Daoy (cell line): ENCODE data around the gene RAB38. TPM values are rescaled to one million over a fixed set of nuclear protein-coding genes. Genes with fewer than 3 reads are reported as not detected.

Experiments used
- DNase-seq: peaks from one replicate; pipeline ENCODE4 v3.0.0-alpha.2; 2015; ENCODE audit warnings: low read depth
- total RNA-seq: library from RNA; depleted of rRNA; stranded (reverse); fragments of >200 nt; shearing (Covaris generic); gene quantifications from 2 replicates; pipeline ENCODE4 v1.2.3, GENCODE V29; 2014

Gene RAB38
- total RNA-seq, 1 experiment from 2014 or later, result 3.9 TPM

- no peak for DNase-seq
Observed at GRCh38 chr11:88169881-88170280, 5.4 kb downstream of the RAB38 start.

GRCh38 chr11:88169471-88169870, 5.8 kb downstream of the RAB38 start:
- DNase-seq, result no peak

GRCh38 chr11:88167853-88168252, 7.4 kb downstream of the RAB38 start:
- DNase-seq, result no peak

GRCh38 chr11:88164806-88165585, 10.2 kb downstream of the RAB38 start:
- DNase-seq, result no peak

- DNase-seq, result no peak
Observed at GRCh38 chr11:88164320-88164719, 10.9 kb downstream of the RAB38 start.

- no peak for DNase-seq
Observed at GRCh38 chr11:88158081-88158480, 17.2 kb downstream of the RAB38 start.

GRCh38 chr11:88157370-88157769, 17.9 kb downstream of the RAB38 start:
- no peak for DNase-seq

GRCh38 chr11:88152381-88152780, 22.9 kb downstream of the RAB38 start:
- no peak for DNase-seq

GRCh38 chr11:88151709-88152265, 23.5 kb downstream of the RAB38 start:
- DNase-seq, result no peak

GRCh38 chr11:88146106-88146505, 29.1 kb downstream of the RAB38 start:
- DNase-seq, result no peak

- no peak for DNase-seq
Observed at GRCh38 chr11:88139865-88140264, 35.4 kb downstream of the RAB38 start.

GRCh38 chr11:88131764-88132470, 43.3 kb downstream of the RAB38 start:
- DNase-seq, result peak; percentile 2

- no peak for DNase-seq
Observed at GRCh38 chr11:88122956-88123355, 52.3 kb downstream of the RAB38 start.

- DNase-seq, result no peak
Observed at GRCh38 chr11:88119561-88119960, 55.7 kb downstream of the RAB38 start.

- DNase-seq, result no peak
Observed at GRCh38 chr11:88117281-88117858, 57.9 kb downstream of the RAB38 start.

GRCh38 chr11:88115828-88116755, 59.2 kb downstream of the RAB38 start:
- no peak for DNase-seq

- DNase-seq, result no peak
Observed at GRCh38 chr11:88114486-88115045, 60.7 kb downstream of the RAB38 start.

GRCh38 chr11:88106666-88107065, 68.6 kb downstream of the RAB38 start:
- DNase-seq, result no peak

- no peak for DNase-seq
Observed at GRCh38 chr11:88105951-88106350, 69.3 kb downstream of the RAB38 start.

- DNase-seq, result no peak
Observed at GRCh38 chr11:88105526-88105925, 69.7 kb downstream of the RAB38 start.

- DNase-seq, result no peak
Observed at GRCh38 chr11:88104408-88104807, 70.8 kb downstream of the RAB38 start.
